ENCODE measurements around the gene C12orf57. TPM values are rescaled to one million over a fixed set of nuclear protein-coding genes. Genes with fewer than 3 reads are reported as not detected.

Gene C12orf57
- total and polyA plus RNA-seq, 5 donors = 262 to 441 (median 281) TPM

DNA sequence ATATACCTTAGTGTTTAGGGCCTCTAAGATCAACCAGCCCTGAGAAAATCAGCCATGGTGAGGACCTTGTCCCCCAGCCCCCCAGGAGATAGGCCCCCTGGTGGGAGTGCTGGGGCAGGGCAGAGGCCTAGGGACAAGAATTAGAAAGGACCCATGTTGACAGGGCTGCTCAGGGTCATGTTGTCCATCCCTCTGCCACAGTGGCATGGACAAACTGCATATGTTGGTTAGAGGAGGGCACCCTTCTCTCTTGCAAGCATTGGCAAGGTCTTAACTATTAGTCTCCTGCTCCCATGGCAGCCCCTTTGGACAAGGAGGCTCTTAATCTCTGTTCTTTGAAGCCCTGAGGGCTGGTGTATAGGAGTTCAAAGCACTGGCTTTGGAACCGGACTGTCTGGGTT lies 6.6 kb downstream of the C12orf57 start:
- no peak overlapping the region for H3K27ac ChIP-seq (ENCODE audit: low read length)
- H3K4me1 ChIP-seq (ENCODE audit: control insufficient read depth, insufficient read depth, low read length) = no peaks in the 10 kb centered on the region
- H3K27me3 ChIP-seq (ENCODE audit: control insufficient read depth, insufficient read depth) = no peaks in the 10 kb centered on the region
- 79% methylated on average over 1 of the region's 1 CpG for WGBS
- DNase-seq = no peak
- no peak for ATAC-seq
- intact Hi-C loops (cut with DNase I) = loop anchor here in 1 of 4 donors (10.0 kb wide), 1 partner anchor 154 kb away; the partner anchor contains the start of gene C1RL
- H3K4me3 ChIP-seq (ENCODE audit: low read length) = no peak overlapping the region
- no peaks in the 10 kb centered on the region for H3K9me3 ChIP-seq (ENCODE audit: control insufficient read depth, low read length)

DNA sequence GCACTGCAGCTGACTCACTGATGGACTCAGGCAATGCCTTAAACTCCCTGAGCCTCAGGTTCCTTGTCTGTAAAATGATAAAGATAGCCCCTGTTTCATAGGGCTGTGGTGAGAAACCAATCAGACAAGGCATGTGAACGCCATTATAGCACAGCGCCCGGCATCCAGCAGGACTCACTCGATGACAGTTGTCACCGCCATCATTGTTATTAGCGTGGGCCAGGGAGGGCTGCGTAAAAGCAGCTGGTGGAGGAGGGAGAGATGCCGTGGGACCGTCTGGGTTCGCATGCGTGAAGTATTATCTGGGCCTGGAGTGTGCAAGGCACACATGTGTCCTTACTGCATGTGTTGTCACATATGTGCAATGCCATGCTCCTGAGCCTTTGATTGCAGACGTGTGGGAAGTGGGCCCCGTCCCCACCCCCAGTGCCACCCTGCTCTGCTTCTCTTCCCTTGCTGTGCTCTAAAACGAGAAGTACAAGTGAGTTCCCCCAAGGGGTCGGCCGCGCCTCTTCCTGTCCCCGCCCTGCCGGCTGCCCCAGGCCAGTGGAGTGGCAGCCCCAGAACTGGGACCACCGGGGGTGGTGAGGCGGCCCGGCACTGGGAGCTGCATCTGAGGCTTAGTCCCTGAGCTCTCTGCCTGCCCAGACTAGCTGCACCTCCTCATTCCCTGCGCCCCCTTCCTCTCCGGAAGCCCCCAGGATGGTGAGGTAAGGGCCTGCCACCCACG lies 7.2 kb downstream of the C12orf57 start, which contains the start of gene PTPN6:
Gene PTPN6 (plus strand): TSS at position 546 of the 730 bp plus-strand sequence. CDS start 157 bp downstream, at position 703.
- WGBS = 69% methylated on average over 25 of the region's 25 CpGs
- ATAC-seq = peak; percentile 12 to 20
- H3K4me1 ChIP-seq (ENCODE audit: control insufficient read depth, insufficient read depth, low read length) = no peaks in the 10 kb centered on the region

DNA sequence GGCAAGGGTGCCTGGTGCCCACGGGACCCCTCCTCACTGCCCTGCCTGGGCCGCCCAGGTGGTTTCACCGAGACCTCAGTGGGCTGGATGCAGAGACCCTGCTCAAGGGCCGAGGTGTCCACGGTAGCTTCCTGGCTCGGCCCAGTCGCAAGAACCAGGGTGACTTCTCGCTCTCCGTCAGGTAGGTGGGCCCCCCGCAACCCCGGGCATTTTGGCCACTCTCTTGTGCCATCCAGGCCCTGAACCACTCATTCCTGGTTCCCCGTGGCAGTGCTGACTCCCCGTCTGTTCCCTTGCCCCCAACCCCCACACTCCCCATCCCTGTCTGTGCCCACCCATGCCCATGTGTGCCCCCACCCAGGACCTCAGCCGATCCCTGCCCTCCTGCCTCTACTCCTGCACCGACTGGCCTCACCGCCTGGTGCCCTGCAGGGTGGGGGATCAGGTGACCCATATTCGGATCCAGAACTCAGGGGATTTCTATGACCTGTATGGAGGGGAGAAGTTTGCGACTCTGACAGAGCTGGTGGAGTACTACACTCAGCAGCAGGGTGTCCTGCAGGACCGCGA lies 7.8 kb downstream of the C12orf57 start:
- WGBS = 84% methylated on average over 20 of the region's 20 CpGs
- peak; percentile 20 to 54 (median 29) for DNase-seq
- no peak for ATAC-seq
- H3K27me3 ChIP-seq (ENCODE audit: control insufficient read depth, insufficient read depth) = no peaks in the 10 kb centered on the region
- peak overlapping the region; percentile 22 for H3K27ac ChIP-seq (ENCODE audit: low read length)
- H3K4me3 ChIP-seq (ENCODE audit: low read length) = peak overlapping the region; percentile 1
- intact Hi-C loops (cut with DNase I) = loop anchor here in 1 of 4 donors (10.0 kb wide), 1 partner anchor 153 kb away; the partner anchor contains the start of gene C1RL
- H3K4me1 ChIP-seq (ENCODE audit: control insufficient read depth, insufficient read depth, low read length) = no peaks in the 10 kb centered on the region
- no peaks in the 10 kb centered on the region for H3K9me3 ChIP-seq (ENCODE audit: control insufficient read depth, low read length)

More for the DNA sequence above, 7.2 kb downstream of the C12orf57 start, which contains the start of gene PTPN6:
- intact Hi-C loops (cut with DNase I) = loop anchor here in 1 of 4 donors (10.0 kb wide), 1 partner anchor 154 kb away; the partner anchor contains the start of gene C1RL
- Histone ChIP-seq H3K9me3 (ENCODE audit: control insufficient read depth, low read length) (no peaks in the 10 kb centered on the region), H3K27me3 (ENCODE audit: control insufficient read depth, insufficient read depth) (no peaks in the 10 kb centered on the region), H3K27ac (ENCODE audit: low read length) (peak within 1 kb of the TSS; percentile 22), H3K4me3 (ENCODE audit: low read length) (peak within 1 kb of the TSS; percentile 1)
- peak; percentile 67 to 90 (median 86) for DNase-seq

DNA sequence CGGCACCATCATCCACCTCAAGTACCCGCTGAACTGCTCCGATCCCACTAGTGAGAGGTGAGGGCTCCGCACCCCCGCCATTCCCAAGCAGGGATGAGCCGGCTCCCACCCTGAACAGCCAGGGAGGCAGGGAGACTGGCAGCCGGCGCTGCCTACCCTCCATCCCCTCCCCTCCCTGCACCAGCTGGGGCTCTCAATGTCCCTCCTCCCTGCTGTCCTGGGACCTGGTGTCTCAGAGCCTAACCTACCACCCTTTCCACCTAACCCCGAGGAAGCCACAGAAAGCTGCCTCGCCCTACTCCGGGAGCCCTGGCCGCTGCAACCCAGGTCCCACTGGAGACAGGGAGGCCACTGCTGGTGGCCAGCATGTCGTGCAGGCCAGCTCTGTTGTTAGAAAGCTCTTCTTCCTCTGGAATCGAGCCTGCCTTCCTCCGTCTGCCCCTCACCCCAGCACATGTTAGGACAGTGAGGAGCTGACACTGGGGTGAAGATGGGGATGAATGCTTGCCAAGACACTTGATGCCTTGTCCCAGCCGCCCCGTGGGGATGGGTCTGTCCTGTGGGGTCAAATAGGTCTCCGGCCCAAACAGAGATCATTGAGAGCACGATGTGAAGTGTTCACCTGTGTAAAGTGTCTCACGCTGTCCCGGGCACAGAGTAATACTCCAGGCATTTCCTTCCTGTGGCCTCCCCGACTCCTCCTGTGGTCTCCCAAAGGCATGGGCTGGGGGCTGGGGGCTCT lies 8.5 kb downstream of the C12orf57 start:
- intact Hi-C loops (cut with DNase I) = loop anchor here in 1 of 4 donors (10.0 kb wide), 1 partner anchor 153 kb away; the partner anchor contains the start of gene C1RL
- WGBS = 64% methylated on average over 22 of the region's 22 CpGs
- H3K4me3 ChIP-seq (ENCODE audit: low read length) = peak overlapping the region; percentile 4
- H3K9me3 ChIP-seq (ENCODE audit: control insufficient read depth, low read length) = no peaks in the 10 kb centered on the region
- DNase-seq = peak; percentile 13 to 57 (median 53)
- H3K27ac ChIP-seq (ENCODE audit: low read length) = no peak overlapping the region
- ATAC-seq = no peak
- H3K27me3 ChIP-seq (ENCODE audit: control insufficient read depth, insufficient read depth) = no peaks in the 10 kb centered on the region
- H3K4me1 ChIP-seq (ENCODE audit: control insufficient read depth, insufficient read depth, low read length) = no peaks in the 10 kb centered on the region

DNA sequence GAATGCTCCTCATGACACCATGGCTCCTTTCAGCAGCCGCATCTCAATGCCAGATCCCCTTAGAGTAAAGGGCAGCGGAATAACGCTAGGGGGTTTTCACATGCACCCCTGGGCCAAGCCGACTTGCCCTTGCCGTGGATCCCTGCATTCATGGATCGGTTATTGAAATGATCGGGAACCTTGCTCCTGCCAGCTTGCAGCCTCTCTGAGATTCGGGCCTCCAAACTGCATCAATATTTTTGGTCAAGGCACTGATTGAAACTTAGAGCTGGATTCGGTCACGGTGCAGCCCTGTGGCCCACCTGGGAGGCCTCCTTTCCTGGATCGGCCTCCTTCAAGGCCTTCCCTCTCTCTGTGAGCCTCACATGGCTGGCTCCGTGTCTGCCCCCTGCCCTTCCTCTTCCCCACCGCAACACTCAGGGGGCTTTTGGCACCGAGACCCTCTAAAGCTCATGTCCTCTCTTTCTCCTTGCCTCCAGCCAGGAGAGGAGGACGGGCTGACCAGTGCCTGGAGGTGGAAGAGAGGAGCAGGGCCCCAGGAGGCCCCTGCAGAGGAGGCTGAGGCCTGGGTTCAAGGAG lies 9.1 kb downstream of the C12orf57 start:
- DNase-seq = peak in 1 of 3 donors; percentile 26
- Histone ChIP-seq H3K27me3 (ENCODE audit: control insufficient read depth, insufficient read depth) (no peaks in the 10 kb centered on the region), H3K4me3 (ENCODE audit: low read length) (peak overlapping the region; percentile 4), H3K4me1 (ENCODE audit: control insufficient read depth, insufficient read depth, low read length) (no peaks in the 10 kb centered on the region), H3K9me3 (ENCODE audit: control insufficient read depth, low read length) (no peaks in the 10 kb centered on the region), H3K27ac (ENCODE audit: low read length) (no peak overlapping the region)
- intact Hi-C loops (cut with DNase I) = loop anchor here in 1 of 4 donors (10.0 kb wide), 1 partner anchor 152 kb away; the partner anchor contains the start of gene C1RL
- WGBS = 78% methylated on average over 15 of the region's 15 CpGs
- ATAC-seq = no peak

DNA sequence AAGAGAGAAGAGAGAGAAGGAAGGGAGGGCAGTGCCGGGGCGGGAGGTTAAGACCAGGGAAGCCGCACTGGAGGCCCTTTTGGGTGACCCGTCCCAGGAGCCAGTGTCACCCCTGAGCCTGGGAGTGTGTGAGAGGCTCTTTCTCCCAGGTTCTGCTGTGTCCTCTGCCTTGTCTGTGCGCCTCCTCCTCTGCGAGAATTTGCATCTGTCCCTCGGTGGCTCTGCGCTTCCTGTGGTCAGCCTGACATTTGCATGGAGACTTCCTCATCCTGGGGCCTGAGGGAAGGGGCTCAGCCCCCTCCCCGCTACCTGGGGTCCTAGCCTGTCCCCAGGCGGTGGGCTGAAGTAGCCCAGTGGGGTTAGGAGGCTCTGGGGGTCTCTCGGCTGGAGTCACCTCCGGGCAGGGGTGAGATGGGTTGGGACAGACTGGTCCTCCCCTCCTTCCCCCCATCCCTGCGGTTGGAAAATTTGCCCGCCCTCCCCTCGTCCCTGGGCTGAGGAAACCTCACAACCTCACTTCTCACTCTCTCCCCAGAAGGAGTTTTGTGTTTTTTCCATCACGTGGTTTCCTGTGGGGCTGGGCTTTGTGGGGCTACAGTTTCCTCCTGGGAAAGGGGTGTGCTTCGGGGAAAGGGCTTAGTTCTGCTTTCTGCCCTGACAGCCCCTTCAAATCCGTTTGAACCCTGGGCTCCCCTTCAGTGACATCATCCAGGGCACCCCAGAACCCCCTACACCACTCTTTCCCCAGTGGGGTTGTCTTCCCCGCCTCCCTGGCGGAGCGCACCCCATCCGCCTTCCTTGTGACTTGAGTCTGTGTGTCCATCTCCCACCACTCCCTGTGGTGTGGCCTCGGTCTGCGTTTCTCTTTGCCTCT lies 9.9 kb downstream of the C12orf57 start:
- no peak overlapping the region for H3K4me3 ChIP-seq (ENCODE audit: low read length)
- no peaks in the 10 kb centered on the region for H3K9me3 ChIP-seq (ENCODE audit: control insufficient read depth, low read length)
- peak; percentile 42 to 69 for ATAC-seq
- H3K4me1 ChIP-seq (ENCODE audit: control insufficient read depth, insufficient read depth, low read length) = no peaks in the 10 kb centered on the region
- intact Hi-C loops (cut with DNase I) = loop anchor here in 1 of 4 donors (10.0 kb wide), 1 partner anchor 151 kb away; the partner anchor contains the start of gene C1RL
- no peak overlapping the region for H3K27ac ChIP-seq (ENCODE audit: low read length)
- no peaks in the 10 kb centered on the region for H3K27me3 ChIP-seq (ENCODE audit: control insufficient read depth, insufficient read depth)
- 46% methylated on average over 24 of the region's 24 CpGs for WGBS
- DNase-seq = peak; percentile 48 to 83 (median 75)

DNA sequence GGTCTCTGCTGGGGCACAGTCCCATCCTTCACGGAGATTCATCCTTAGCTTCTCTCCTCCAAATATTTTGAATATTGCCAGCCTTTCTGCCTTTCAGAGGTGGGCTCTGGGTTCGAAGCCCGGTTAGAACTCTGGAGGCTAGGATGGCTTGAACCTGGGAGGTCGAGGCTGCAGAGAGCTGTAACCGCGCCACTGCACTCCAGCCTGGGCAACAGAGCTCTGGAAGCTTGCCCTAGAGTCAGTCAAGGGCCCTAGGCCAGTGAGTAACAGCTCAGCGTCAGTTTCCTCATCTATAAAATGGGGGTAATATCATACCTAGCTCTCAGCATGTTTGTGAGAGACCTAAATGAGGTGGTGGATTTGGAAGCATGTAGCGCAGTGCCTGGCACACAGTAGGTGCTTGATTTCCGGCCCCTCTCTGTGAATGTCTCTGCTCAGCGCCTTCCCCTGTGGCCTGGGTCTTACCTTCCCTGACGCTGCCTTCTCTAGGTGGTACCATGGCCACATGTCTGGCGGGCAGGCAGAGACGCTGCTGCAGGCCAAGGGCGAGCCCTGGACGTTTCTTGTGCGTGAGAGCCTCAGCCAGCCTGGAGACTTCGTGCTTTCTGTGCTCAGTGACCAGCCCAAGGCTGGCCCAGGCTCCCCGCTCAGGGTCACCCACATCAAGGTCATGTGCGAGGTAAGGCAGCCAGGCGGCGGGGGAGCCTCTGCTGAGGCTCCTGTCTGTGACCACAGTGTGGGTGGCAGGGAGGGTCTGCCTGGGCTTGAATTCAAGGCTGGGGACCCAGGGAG lies 10.7 kb downstream of the C12orf57 start:
- DNase-seq (peak; percentile 10 to 51 (median 47)), ATAC-seq (no peak)
- H3K4me3 ChIP-seq (ENCODE audit: low read length) = no peak overlapping the region
- 88% methylated on average over 21 of the region's 21 CpGs for WGBS
- H3K9me3 ChIP-seq (ENCODE audit: control insufficient read depth, low read length) = no peaks in the 10 kb centered on the region
- H3K27me3 ChIP-seq (ENCODE audit: control insufficient read depth, insufficient read depth) = no peaks in the 10 kb centered on the region
- H3K4me1 ChIP-seq (ENCODE audit: control insufficient read depth, insufficient read depth, low read length) = no peaks in the 10 kb centered on the region
- intact Hi-C loops (cut with DNase I) = loop anchor here in 1 of 4 donors (10.0 kb wide), 1 partner anchor 150 kb away; the partner anchor contains the start of gene C1RL
- H3K27ac ChIP-seq (ENCODE audit: low read length) = no peak overlapping the region

DNA sequence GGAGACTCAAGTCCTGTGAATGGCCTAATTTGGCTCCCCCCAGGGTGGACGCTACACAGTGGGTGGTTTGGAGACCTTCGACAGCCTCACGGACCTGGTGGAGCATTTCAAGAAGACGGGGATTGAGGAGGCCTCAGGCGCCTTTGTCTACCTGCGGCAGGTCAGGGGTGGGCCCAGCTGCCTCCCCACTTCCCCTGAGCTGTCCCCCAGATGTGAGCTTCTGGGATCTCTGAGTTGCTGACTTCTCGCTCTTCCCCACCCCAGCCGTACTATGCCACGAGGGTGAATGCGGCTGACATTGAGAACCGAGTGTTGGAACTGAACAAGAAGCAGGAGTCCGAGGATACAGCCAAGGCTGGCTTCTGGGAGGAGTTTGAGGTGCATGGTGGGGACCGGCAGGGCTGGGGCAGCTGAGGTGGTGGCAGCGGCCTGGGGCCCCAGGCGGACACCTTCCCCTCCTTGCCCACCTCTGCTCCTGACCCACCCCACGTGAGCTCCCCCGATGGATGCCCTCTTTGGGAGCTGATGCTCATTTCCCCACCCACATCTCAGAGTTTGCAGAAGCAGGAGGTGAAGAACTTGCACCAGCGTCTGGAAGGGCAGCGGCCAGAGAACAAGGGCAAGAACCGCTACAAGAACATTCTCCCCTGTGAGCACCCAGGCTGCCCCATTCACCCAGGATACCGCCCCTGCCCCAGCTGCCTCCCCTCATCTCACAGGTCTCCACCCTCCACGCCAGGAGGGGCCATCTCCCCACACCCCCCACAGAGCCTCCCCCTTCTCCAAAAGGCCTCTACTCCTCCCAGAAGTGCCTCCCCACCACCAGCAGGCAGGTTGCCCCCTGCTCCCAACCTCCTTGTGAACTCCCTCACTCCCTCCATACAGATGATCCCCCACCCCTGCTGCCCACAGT lies 11.5 kb downstream of the C12orf57 start:
- Histone ChIP-seq H3K4me3 (ENCODE audit: low read length) (no peak overlapping the region), H3K27ac (ENCODE audit: low read length) (no peak overlapping the region), H3K4me1 (ENCODE audit: control insufficient read depth, insufficient read depth, low read length) (no peaks in the 10 kb centered on the region), H3K27me3 (ENCODE audit: control insufficient read depth, insufficient read depth) (no peaks in the 10 kb centered on the region), H3K9me3 (ENCODE audit: control insufficient read depth, low read length) (no peaks in the 10 kb centered on the region)
- ATAC-seq = no peak
- DNase-seq = peak in 2 of 3 donors; percentile 41 to 50
- 93% methylated on average over 22 of the region's 22 CpGs for WGBS
- intact Hi-C loops (cut with DNase I) = loop anchor here in 1 of 4 donors (10.0 kb wide), 1 partner anchor 149 kb away; the partner anchor contains the start of gene C1RL
